Lower leg skin (tissue), 3 donors: Measurements from ENCODE around the gene CIPC.

Experiments used
- CTCF ChIP-seq, 3 donors: fragments of 450-650 bp; IDR thresholded peaks; one replicate each; pipeline ENCODE4 v1.5.1; 2016; ENCODE audit warnings: antibody characterized with exemption in 3 of 3, mild to moderate bottlenecking in 3 of 3, moderate library complexity in 2 of 3
- POLR2A ChIP-seq, 2 donors: fragments of 450-650 bp; IDR thresholded peaks; one replicate each; pipeline ENCODE4 v1.6.1; 2016 to 2017; ENCODE audit warnings: antibody characterized with exemption in 2 of 2, mild to moderate bottlenecking in 1 of 2, moderate library complexity in 1 of 2

GRCh38 chr14:77151918-77152588 lies 54.0 kb downstream of the CIPC start:
- TF ChIP-seq CTCF (IDR thresholded peaks at IDR 0.05) (no peak), POLR2A (IDR thresholded peaks at IDR 0.05) (no peak)
